IMR-90 (cell line): ENCODE data around the gene PPP3CA. TPM values are rescaled to one million over a fixed set of nuclear protein-coding genes. Genes with fewer than 3 reads are reported as not detected.

ENCODE experiments used
- ATAC-seq: fragments of 200-7000 bp; cut with Tn5 transposase; 2 replicates; pipeline ENCODE4 v1.9.1; 2020; ENCODE audit warnings: low read depth, mild to moderate bottlenecking, moderate library complexity
- BruUV-seq: library from RNA; stranded (reverse); fragments of 400-500 nt; replicated peaks from 2 replicates; lab custom pipeline; 2021; lab: Mats Ljungman, UMichigan
- CTCF ChIA-PET: fragments of 300-600 bp; formaldehyde crosslinking; extraction: SDS; loops from one replicate; lab custom pipeline; 2021; ENCODE audit warnings: antibody characterized with exemption; lab: Yijun Ruan, JAX
- POLR2A ChIA-PET: fragments of 300-600 bp; sonication (Branson Sonifier 250); formaldehyde crosslinking; loops from one replicate; lab custom pipeline; 2022; ENCODE audit warnings: antibody characterized with exemption; ENCODE audit not compliant: unreplicated experiment; lab: Charles Lee
- DNase-seq: peaks from one replicate; pipeline ENCODE4 v3.0.0; 2013
- H2AFZ ChIP-seq: replicated peaks from 2 replicates; pipeline ENCODE3; 2013; ENCODE audit warnings: low read length, mild to moderate bottlenecking; ENCODE audit not compliant: poor library complexity
- H2AK5ac ChIP-seq: 2 replicates; pipeline ENCODE4 v1.6.1; 2013; ENCODE audit warnings: low read depth, low read length, inconsistent platforms
- H2AK9ac ChIP-seq: replicated peaks from 2 replicates; pipeline ENCODE3; 2013; ENCODE audit warnings: mild to moderate bottlenecking, low read depth, low read length, moderate library complexity; ENCODE audit not compliant: poor library complexity
- H2BK120ac ChIP-seq: 2 replicates; pipeline ENCODE4 v1.6.1; 2013; ENCODE audit warnings: low read depth, low read length, inconsistent platforms
- H2BK15ac ChIP-seq: 3 replicates; pipeline ENCODE4 v1.6.1; 2013; ENCODE audit warnings: low read depth, low read length, inconsistent platforms
- H2BK20ac ChIP-seq: 2 replicates; pipeline ENCODE4 v1.6.1; 2013; ENCODE audit warnings: low read depth, mild to moderate bottlenecking, inconsistent platforms, low read length, moderate library complexity
- H2BK5ac ChIP-seq: 2 replicates; pipeline ENCODE4 v1.6.1; 2013; ENCODE audit warnings: mild to moderate bottlenecking, low read depth, low read length, inconsistent platforms; ENCODE audit not compliant: poor library complexity, severe bottlenecking
- H3K14ac ChIP-seq: replicated peaks from 2 replicates; pipeline ENCODE4 v1.6.1; 2013; ENCODE audit warnings: low read depth, low read length, inconsistent platforms
- H3K18ac ChIP-seq: 2 replicates; pipeline ENCODE4 v1.6.1; 2013; ENCODE audit warnings: low read depth, low read length, control low read depth
- H3K23ac ChIP-seq: 2 replicates; pipeline ENCODE4 v1.6.1; 2013; ENCODE audit warnings: low read depth, low read length, inconsistent platforms
- H3K27ac ChIP-seq: 2 replicates; pipeline ENCODE4 v1.5.1; 2013; ENCODE audit warnings: mild to moderate bottlenecking, control low read depth, low read length; ENCODE audit not compliant: insufficient read depth
- H3K27me3 ChIP-seq: 2 replicates; pipeline ENCODE4 v1.6.1; 2013; ENCODE audit warnings: low read length; ENCODE audit not compliant: control insufficient read depth, insufficient read depth
- H3K36me3 ChIP-seq: 2 replicates; pipeline ENCODE4 v1.6.1; 2013; ENCODE audit warnings: low read length, mixed read lengths; ENCODE audit not compliant: control insufficient read depth, insufficient read depth
- H3K4ac ChIP-seq: 2 replicates; pipeline ENCODE4 v1.6.1; 2013; ENCODE audit warnings: low read depth, low read length, inconsistent platforms
- H3K4me1 ChIP-seq: 2 replicates; pipeline ENCODE4 v1.6.1; 2013; ENCODE audit warnings: low read length, mixed read lengths; ENCODE audit not compliant: control insufficient read depth, insufficient read depth
- H3K4me2 ChIP-seq: 2 replicates; pipeline ENCODE4 v1.6.1; 2013; ENCODE audit warnings: low read depth, mild to moderate bottlenecking, control low read depth, low read length, moderate library complexity
- H3K4me3 ChIP-seq: 2 replicates; pipeline ENCODE4 v1.5.1; 2013; ENCODE audit warnings: low read depth, mild to moderate bottlenecking, control low read depth, low read length, moderate library complexity; ENCODE audit not compliant: insufficient read depth
- H3K56ac ChIP-seq: 2 replicates; pipeline ENCODE4 v1.6.1; 2013; ENCODE audit warnings: low read length, inconsistent platforms; ENCODE audit not compliant: insufficient read depth; ENCODE audit errors: extremely low read depth
- H3K79me1 ChIP-seq, 2 experiments: 2 replicates each; pipeline ENCODE4 v1.6.1; 2013; ENCODE audit warnings: low read length in 2 of 2, inconsistent platforms in 1 of 2, low read depth in 1 of 2
- H3K9ac ChIP-seq: 2 replicates; pipeline ENCODE4 v1.6.1; 2013; ENCODE audit warnings: low read depth, low read length, control low read depth
- H3K9me1 ChIP-seq: 2 replicates; pipeline ENCODE4 v1.6.1; 2013; ENCODE audit warnings: low read length, inconsistent platforms; ENCODE audit not compliant: insufficient read depth
- H3K9me3 ChIP-seq: 2 replicates; pipeline ENCODE4 v1.6.1; 2013; ENCODE audit warnings: low read length; ENCODE audit not compliant: control insufficient read depth, insufficient read depth
- H4K20me1 ChIP-seq: 2 replicates; pipeline ENCODE4 v1.6.1; 2013; ENCODE audit warnings: low read length, inconsistent platforms; ENCODE audit not compliant: insufficient read depth
- H4K5ac ChIP-seq: 2 replicates; pipeline ENCODE4 v1.6.1; 2013; ENCODE audit warnings: mild to moderate bottlenecking, low read depth, low read length, control low read depth
- H4K8ac ChIP-seq, 2 experiments: 2 replicates each; pipeline ENCODE4 v1.6.1; 2013; ENCODE audit warnings: low read depth in 2 of 2, low read length in 2 of 2, control low read depth in 1 of 2, inconsistent platforms in 1 of 2
- H4K91ac ChIP-seq: 2 replicates; pipeline ENCODE4 v1.6.1; 2013; ENCODE audit warnings: low read depth, low read length, inconsistent platforms; ENCODE audit not compliant: insufficient read depth
- BHLHE40 ChIP-seq: fragments of 150-350 bp; IDR thresholded peaks from 2 replicates; pipeline ENCODE4 v1.6.1; 2016; ENCODE audit warnings: mild to moderate bottlenecking, low read depth, low read length
- CHD1 ChIP-seq: IDR thresholded peaks from 2 replicates; pipeline ENCODE4 v1.6.1; 2012; ENCODE audit warnings: low read depth, low read length, improper control_type of control experiment
- FOS ChIP-seq: fragments of 150-350 bp; IDR thresholded peaks from 2 replicates; pipeline ENCODE4 v1.6.1; 2016; ENCODE audit warnings: low read depth, low read length
- MAZ ChIP-seq: IDR thresholded peaks from 2 replicates; pipeline ENCODE4 v1.6.1; 2012; ENCODE audit warnings: low read depth, mild to moderate bottlenecking, low read length, improper control_type of control experiment, moderate library complexity, borderline replicate concordance
- MXI1 ChIP-seq: IDR thresholded peaks from 2 replicates; pipeline ENCODE4 v1.6.1; 2012; ENCODE audit warnings: low read depth, mild to moderate bottlenecking, low read length, moderate library complexity, borderline replicate concordance
- RCOR1 ChIP-seq: IDR thresholded peaks from 2 replicates; pipeline ENCODE4 v1.6.1; 2012; ENCODE audit warnings: mild to moderate bottlenecking, low read length, improper control_type of control experiment; ENCODE audit not compliant: insufficient replicate concordance
- SMC3 ChIP-seq: fragments of 150-350 bp; IDR thresholded peaks from 2 replicates; pipeline ENCODE4 v1.6.1; 2016; ENCODE audit warnings: low read depth, mild to moderate bottlenecking, antibody characterized with exemption, low read length, moderate library complexity
- dilution Hi-C: fragments of 300-500 bp; cut with HindIII; formaldehyde crosslinking; loops from one replicate; pipeline ENCODE4 v1.14.3; 2018; ENCODE audit warnings: low sequenced_read_pairs; ENCODE audit not compliant: unreplicated experiment
- in situ Hi-C: fragments of 300-500 bp; cut with MboI; formaldehyde crosslinking; loops from 3 replicates; pipeline ENCODE4 v1.14.3; 2019; ENCODE audit warnings: low sequenced_read_pairs, inconsistent platforms, mixed read lengths
- intact Hi-C: fragments of 100-400 bp; cut with micrococcal nuclease; formaldehyde crosslinking; loops from 2 replicates; pipeline ENCODE4 v1.10.0; 2022
- polyA plus RNA-seq, 3 experiments: library from polyadenylated mRNA; depleted of rRNA; stranded (reverse); fragments of >200 nt; gene quantifications; 2 replicates each; pipeline ENCODE4 v1.2.3, GENCODE V29; 2012; ENCODE audit warnings: low replicate concordance in 1 of 3
- total RNA-seq: library from RNA; depleted of rRNA; stranded (reverse); fragments of >200 nt; gene quantifications from 2 replicates; pipeline ENCODE4 v1.2.3, GENCODE V29; 2012
- TF ChIP-seq, protein P1 (sequence below): fragments of 150-350 bp; IDR thresholded peaks from 2 replicates; pipeline ENCODE4 v1.6.1; 2017; ENCODE audit warnings: mild to moderate bottlenecking, antibody characterized with exemption, low read length, low read depth

The PPP3CA gene
- total and polyA plus RNA-seq, 2 of the 4 experiments (the other 2 are of a cell fraction), result 14.5 to 48.6 TPM

DNA sequence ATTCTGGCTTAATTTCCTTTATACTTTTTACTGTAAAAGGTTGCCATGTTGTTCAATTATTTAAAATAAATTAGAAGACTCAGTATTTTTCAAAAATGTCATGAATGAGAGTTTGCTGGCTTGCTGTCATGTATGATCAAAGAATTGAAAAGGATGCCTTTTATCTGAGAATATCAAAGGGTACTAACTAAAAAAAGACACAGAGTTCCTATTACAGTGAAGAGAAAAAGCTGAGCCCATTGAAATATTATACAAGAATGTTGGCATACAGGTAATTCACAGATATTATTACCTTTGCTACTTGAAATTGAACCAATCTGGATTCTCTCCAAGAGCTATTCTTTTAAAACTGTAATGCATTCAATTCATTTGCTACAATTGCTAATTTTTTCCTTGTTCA, 200.0 kb downstream of the PPP3CA start:
- dilution Hi-C loops, result no loop called here
- CTCF ChIA-PET, result no interaction called here
- H2AFZ ChIP-seq, result no peak overlapping the region
- H4K91ac ChIP-seq, result no peak overlapping the region
- no peak overlapping the region for H3K56ac ChIP-seq
- H3K27ac ChIP-seq, result no peak overlapping the region
- no peak overlapping the region for H3K18ac ChIP-seq
- DNase-seq (no peak), ATAC-seq (no peak)
- no peaks in the 10 kb centered on the region for H3K9me1 ChIP-seq
- no peak overlapping the region for H2BK5ac ChIP-seq
- H3K4me2 ChIP-seq, result no peak overlapping the region
- no peak overlapping the region for H4K8ac ChIP-seq
- no peak overlapping the region for H4K5ac ChIP-seq
- H3K4ac ChIP-seq, result no peak overlapping the region
- no peak overlapping the region for H3K14ac ChIP-seq
- intact Hi-C loops, result no loop called here
- H3K4me1 ChIP-seq, result no peaks in the 10 kb centered on the region
- TF ChIP-seq BHLHE40, result no peak
- no peak for TF ChIP-seq RCOR1
- TF ChIP-seq SMC3, result no peak
- TF ChIP-seq CHD1, result no peak
- TF ChIP-seq MAZ, result no peak
- TF ChIP-seq, protein P1, sequence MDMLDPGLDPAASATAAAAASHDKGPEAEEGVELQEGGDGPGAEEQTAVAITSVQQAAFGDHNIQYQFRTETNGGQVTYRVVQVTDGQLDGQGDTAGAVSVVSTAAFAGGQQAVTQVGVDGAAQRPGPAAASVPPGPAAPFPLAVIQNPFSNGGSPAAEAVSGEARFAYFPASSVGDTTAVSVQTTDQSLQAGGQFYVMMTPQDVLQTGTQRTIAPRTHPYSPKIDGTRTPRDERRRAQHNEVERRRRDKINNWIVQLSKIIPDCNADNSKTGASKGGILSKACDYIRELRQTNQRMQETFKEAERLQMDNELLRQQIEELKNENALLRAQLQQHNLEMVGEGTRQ, result no peak
- TF ChIP-seq MXI1, result no peak
- TF ChIP-seq FOS, result no peak
- H3K4me3 ChIP-seq, result no peak overlapping the region
- H3K9me3 ChIP-seq, result no peaks in the 10 kb centered on the region
- BruUV-seq, result no TSS peak
- H3K36me3 ChIP-seq, result no peaks in the 10 kb centered on the region
- in situ Hi-C loops, result no loop called here
- POLR2A ChIA-PET, result no interaction called here
- H2AK5ac ChIP-seq, result no peak overlapping the region
- no peak overlapping the region for H2BK15ac ChIP-seq
- no peak overlapping the region for H2BK120ac ChIP-seq
- H2BK20ac ChIP-seq, result no peak overlapping the region
- H2AK9ac ChIP-seq, result no peak overlapping the region
- H3K27me3 ChIP-seq, result no peaks in the 10 kb centered on the region
- no peak overlapping the region for H3K23ac ChIP-seq
- H3K9ac ChIP-seq, result no peak overlapping the region
- no peaks in the 10 kb centered on the region; the same call in 1 of the 2 replicates for H4K20me1 ChIP-seq
- H3K79me1 ChIP-seq, result peaks cover 5 to 8% of the 10 kb centered on the region in 2 experiments; a peak in 3 of 4 replicates
